Right renal pelvis (tissue), 4 donors: ENCODE data around the gene PRKG1. TPM values are rescaled to one million over a fixed set of nuclear protein-coding genes. Genes with fewer than 3 reads are reported as not detected.

Experiments used
- DNase-seq, 4 donors: peaks; one replicate each; pipeline ENCODE4 v3.0.0-alpha.2; 2013; ENCODE audit warnings: low read depth in 4 of 4, low spot score in 3 of 4, missing footprints in 1 of 4
- polyA plus RNA-seq, 4 donors: library from polyadenylated mRNA; unstranded; fragments of 120-200 nt; gene quantifications; one replicate each; pipeline ENCODE4 v1.2.1, GENCODE V29; 2013; ENCODE audit not compliant: insufficient read length in 4 of 4

Gene PRKG1
- polyA plus RNA-seq, 4 donors: 13.3 to 16.0 (median 14.3) TPM

DNA sequence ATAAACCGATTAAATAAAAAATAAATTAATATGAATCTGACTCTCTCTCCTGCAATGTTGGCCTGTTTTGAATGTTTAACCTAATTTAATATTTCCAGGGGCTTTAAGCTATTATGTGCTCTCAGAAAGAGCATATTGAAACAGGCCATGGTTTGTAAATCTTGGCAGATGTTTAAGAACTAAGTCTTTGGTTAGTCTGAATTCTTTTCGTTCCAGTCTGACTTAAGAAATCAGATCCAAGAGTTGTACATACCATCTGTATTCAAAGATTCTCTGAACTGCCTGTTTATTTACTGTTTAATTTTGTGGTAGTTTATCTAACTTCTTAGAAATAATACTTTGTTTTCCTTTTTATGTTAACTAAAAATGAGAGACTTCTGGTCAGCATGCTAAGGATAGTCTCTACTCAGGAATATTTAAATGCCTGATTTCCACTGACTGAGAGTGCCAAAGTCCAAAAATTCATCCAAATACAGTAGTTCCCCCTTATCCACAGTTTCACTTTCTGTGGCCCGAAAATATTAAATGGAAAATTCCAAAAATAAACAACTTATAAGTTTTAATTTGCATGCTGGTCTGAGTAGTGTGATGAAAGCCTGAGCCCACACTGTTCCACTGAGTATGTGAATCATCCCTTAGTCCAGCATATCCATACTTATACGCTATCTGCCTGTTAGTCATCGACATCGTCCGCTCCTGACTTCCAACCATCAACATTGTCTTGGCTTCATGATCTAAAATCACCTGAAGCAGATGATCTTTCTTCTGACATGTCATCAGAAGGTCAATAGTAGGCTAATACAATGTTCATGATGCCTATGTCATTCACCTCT, 863.2 kb downstream of the PRKG1 start:
- no peak for DNase-seq

DNA sequence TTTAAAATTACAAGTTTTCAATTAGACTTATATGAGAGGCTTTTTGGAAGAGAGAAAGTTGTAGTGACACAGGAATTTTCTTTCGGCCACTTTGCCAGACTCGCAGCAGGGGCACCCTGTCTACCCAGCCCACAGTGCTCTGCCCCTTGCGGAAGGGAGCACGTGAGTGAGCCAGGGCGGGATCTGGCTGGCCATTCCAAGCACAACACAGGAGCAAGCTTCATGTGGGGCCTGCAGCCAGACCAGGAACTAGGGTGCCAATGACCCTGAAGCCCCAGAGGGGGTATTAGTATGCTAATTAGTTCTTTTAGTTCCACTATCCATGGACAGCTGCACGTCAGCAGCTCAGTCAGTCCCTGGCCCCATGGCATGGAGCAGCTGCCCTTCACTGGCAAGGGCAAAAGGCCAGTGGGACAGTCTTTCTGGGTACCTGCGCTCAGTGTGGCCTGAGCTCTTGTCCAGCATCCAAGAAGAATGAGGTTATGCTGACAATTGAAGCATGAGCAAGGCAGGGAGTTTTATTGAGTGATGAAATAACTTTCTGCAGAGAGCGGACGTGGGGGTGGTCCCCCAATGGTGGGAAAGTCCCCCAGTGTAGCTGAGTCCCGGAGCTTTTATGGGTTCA, 876.2 kb downstream of the PRKG1 start:
- no peak for DNase-seq

DNA sequence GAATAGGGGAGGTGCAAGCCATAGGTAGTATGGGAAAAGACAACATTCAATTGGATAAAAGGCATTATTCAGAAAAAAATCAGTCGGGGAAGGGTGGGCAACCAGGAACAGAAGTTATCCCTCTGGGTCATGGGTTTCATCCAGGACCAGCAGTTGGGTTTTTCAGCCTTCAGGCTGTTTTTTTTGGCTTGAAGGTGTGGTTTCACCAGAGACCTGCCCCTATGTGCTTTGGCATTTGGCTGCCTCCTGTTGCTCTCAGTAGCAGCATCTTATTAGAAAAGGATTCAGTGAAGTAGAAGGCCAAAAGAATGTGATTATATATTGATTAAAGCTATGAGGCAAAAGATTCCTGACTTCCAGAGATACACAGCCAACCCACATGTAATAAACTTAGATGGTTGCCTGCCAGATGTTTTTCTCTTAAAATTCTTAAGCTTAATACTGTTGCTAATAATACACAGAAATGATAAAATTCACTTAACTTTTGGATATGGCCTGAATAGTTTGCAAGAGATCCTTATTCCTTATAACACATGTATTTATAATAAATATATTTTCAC, 876.8 kb downstream of the PRKG1 start:
- DNase-seq: no peak

DNA sequence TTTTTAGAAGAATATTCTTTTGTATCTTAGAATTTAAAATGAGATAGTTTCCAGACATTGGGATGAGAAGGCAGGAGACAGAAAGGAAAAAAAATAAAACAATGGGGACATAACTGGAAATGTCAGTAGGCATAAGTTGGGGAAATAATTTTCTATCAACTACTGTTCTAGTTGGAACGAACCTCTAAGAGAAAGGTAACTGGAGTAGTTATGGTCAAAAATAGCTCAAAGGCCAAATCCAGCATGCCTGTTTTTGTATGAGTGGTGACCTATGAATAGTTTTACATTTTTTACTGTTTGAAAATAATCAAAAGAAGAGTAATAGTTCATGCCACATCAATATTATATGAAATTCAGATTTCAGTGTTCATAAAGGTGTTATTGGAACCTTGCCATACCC, 877.3 kb downstream of the PRKG1 start:
- no peak for DNase-seq

DNA sequence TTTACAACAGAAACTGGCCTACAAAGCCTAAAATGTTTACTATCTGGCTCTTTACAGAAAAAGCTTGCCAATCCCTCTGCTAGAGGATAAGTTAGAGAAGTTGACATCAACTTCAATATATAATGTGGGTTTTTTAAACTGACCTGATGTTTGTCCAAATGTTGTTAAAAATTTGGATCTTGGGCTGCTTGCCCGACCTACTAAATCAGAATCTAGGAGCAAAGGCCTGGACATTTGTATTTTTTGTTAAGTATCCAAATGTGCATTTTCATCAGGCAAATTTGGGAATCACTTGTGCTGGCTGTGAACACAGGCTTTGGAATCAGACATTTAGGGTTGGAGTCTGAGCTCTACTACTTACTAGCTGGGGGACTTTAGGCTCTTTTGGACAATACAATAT, 877.8 kb downstream of the PRKG1 start:
- peak in 1 of 4 donors; percentile 31 for DNase-seq

DNA sequence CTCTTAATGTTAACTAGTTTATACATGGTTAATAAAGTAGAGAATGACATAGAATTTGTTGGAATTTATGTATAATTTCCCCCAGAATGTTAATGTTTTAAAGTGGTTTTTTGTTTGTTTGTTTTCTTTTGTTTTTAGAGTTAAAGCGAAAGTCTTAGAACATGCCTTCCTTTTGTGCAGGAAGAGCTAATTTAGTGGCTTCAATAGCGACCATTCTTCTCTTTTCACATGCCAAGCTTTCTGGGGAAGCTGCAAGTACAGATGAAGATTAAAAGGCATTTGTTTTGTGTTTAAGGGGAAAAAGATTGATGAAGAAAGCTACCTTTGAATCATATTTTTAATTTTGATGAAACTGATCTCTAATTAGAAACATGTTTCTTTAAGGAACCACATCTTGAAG, 881.4 kb downstream of the PRKG1 start:
- no peak for DNase-seq

DNA sequence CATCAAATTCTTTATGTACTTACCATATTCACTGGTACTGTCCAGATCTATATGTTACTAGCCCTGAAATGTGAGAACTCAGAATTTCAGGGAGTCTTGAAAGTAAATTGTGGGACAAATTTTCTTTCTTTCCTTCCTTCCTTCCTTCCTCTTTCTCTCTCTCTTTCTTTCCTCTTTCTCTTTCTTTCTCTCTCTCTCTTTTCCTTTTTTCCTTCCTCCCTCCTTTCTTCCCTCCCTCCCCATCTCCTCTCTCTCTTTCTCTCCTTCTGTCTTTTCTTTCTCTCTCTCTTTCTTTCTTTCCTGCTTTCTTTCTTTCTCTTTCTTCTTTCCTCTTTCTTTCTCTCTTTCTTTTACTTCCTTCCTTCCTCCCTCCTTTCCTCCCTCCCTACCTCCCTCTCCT, 882.5 kb downstream of the PRKG1 start:
- no peak for DNase-seq

DNA sequence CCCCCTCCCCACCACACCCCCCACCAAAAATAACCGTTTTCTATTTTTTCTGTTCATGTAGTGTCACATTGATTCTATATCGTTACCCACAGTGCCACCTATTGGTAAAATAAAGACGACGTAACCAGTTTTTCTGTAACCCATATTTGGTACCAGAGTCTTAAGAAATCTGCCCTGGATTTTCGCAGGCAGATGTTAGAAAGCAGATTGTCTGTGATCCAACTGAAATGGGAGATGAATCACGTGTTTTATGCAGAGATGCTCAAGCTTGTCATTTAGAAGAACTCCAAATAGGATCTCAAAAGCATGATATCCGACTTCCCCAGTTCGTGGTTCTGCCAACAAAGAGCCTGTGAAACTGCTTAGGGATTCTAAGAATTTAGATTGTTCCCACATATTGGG, 886.2 kb downstream of the PRKG1 start:
- peak in 2 of 4 donors; percentile 30 to 36 for DNase-seq

DNA sequence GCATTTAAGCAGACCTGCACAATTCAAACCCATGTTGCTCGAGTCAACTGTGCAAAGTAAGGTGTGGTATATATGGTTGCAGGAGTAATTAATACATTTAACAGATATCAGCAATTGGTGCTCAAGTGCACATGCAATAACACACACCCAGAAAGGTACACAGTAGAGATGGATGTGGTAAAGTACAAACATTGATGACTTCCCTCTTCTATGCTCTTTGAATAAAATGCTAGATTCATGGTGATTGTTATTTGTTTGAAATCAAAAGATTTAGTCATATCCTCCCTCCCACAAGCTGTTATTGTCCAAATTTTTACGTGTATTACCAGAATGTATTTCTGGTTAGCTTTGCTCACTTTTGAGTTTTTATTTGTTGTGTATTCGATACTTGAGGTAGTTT, 887.1 kb downstream of the PRKG1 start:
- no peak for DNase-seq

DNA sequence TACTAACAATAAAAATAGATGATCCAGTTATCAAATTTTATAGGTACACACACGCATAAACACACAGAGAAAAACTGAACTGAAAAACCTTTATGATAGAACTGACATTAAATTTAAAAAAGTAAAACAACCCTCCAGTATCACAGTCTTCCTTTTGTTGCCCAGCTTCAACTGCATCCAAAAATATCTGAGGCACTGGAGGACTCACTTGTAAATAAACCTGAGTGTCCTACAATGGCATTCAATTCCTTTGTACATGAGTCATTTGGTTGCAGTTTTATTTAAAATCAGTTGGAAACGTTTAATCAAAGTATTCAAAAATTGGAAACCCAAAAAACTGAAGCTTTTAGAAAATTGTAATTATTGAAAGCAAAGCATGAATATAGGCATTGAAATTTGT, 890.3 kb downstream of the PRKG1 start:
- no peak for DNase-seq

DNA sequence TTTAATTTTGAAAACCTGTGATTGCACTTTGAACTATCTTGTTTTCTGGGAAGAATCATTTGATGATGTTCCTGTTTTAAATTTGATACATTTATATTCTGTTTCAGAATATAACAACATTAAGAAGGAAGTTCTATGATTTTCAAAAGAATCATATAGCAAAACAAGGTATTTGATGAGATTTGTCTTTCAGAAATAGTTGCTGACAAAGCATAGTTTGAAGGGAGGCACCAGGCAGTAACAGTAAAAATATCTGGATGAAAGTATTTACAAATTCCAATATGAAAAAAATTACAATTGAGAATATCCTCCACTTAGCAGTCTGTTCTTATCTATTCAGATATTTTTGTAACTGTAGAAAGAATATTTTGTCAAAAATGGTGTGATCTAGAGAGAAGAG, 891.2 kb downstream of the PRKG1 start:
- DNase-seq: no peak

DNA sequence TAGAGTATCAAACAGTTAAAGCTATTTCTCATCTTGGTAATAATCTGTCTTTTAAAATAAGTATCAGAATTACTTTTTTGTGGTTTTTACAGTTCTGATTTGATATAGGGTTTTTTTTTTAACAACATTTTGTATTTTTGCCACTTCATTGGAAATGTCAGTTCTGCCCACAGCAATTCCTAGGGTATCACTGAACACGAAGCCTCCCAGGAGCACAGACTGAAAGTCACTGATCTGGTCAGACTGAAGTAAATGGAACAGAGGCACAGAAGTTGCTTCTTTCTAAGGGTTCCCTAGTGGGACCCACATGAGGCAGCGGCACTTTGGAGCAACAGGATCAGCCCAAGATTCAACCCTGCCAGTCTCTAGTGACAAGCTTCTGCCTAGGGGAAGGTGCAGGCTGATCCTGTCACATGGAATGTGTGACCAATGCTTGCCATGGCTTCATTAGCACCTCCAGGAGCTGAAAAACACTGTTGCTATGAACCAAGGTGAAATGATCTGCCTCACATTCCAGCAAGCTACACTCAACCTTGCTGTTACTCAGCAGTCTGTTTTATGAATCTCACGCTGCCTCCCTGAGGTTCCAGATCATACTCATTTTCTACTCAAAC, 898.6 kb downstream of the PRKG1 start:
- DNase-seq: no peak

DNA sequence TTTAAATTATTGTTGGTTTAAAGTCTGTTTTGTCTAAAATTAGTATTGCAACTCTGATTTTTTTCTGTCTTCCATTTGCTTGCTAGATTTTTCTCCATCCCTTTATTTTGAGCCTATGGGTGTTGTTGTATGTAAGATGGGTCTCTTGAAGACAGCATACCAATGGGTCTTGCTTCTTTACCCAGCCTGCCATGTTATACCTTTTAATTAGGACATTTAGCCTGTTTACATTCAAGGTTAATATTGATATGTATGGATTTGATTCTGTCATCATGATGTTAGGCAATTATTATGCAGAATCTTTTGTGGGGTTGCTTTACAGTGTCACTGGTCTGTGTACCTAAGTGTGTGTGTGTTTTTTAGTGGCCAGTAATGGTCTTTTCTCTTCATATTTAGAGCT, 906.5 kb downstream of the PRKG1 start:
- DNase-seq: no peak

DNA sequence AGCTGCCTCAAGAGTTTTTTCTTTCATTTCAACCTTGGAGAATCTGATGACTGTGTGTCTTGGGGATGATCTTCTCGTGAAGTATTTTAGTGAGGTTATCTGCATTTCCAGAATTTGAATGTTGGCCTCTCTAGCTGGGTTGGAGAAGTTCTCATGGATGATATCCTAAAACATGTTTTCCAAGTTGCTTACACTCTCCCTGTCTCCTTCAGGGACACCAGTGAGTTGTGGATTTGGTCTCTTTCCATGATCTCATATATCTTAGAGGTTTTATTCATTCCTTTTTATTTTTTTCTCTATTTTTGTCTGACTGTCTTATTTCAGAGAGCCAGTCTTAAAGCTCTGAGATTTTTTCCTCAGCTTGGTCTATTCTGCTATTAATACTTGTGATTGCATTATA, 907.4 kb downstream of the PRKG1 start:
- no peak for DNase-seq

DNA sequence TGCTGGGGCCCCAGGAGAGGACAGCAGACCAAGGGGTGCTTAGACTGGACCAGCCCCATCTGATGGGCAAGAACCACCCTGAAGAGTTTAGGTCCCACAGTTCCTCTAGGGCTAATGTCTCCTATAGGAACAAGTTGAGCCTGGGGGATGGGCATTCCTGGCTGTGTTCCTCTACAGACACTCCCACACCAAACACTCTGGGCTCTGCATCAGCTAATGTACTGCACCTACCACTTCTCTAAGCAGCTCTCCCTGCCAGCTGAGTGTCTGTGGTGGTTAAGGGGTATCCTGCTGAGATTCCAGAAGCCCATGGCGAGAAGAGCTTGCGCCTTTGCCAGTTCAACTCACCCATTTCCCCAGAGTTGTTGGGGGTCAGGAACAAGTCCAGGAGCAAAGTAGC, 909.2 kb downstream of the PRKG1 start:
- DNase-seq: no peak

DNA sequence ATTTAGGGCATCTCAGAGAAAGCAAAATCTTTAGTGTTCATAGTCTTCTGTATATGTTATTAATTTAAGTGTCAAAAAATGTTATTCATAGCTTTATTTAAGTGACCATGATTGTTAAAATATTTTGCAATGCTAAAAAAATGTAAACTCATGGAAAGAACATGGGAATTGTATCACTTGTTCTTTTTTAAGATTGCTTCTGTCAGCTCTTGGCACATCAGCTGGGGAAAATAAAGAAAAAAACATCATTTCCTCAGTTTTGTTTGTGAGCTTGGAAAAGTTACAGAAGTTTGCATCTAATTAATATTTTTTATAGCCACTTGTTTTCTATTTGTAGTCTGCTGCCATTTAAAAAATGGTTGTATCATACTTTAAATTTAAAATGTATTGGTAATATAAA, 911.0 kb downstream of the PRKG1 start:
- DNase-seq: no peak

DNA sequence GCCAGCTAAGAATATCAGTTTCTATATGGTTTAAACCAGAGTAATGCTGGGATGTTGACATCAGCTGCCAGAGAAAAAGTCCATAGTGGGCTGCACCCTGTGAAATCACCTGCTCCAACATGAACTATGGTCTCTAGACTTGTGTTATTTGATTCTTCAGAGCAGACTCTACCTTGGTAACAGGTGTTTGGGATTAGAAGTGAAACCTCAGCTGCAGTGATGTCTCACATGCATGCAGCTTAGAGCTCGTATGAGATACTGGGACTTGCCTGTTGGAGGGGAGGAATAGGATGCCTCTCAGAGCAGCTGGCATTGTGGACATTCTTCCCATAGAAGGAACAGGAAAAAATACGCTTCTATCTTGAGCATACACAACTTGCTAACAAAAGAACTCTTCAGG, 912.2 kb downstream of the PRKG1 start:
- no peak for DNase-seq

DNA sequence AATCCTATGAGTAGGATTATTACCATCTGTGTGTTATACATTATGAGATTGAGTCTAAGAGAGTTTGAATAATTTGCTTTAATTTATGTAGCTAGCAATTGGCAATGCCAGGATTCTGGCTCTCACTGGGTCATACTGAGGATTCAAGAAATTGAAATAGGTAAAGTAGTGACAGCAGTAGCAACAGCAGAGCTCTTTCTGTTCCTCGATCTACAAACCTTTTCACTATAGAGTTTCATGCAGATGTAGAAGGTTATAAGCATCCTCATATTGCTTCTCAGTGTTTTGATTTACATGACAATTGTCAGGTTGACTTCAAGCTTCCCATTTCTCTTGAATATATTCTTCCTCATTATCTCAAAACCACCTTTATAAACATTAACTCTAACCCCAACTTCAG, 919.2 kb downstream of the PRKG1 start:
- DNase-seq: no peak

DNA sequence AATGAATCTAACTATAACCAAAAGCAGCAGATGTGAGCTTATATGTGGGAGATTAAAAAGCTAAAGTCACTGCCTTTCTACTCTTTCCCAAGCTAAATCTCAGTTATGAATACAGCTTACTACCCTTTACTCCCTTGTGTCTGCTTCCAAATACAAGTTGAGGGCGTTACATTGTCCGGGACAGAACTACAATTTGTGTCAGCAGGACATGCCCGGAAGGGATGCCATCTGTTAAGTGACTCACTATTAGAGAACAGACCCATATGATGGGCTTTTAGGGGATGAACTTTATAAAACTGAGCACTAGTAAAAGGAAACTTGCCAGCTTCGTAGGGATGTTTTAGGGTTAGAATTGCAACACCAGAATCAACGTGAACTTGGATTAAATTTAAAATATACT, 924.8 kb downstream of the PRKG1 start:
- no peak for DNase-seq

DNA sequence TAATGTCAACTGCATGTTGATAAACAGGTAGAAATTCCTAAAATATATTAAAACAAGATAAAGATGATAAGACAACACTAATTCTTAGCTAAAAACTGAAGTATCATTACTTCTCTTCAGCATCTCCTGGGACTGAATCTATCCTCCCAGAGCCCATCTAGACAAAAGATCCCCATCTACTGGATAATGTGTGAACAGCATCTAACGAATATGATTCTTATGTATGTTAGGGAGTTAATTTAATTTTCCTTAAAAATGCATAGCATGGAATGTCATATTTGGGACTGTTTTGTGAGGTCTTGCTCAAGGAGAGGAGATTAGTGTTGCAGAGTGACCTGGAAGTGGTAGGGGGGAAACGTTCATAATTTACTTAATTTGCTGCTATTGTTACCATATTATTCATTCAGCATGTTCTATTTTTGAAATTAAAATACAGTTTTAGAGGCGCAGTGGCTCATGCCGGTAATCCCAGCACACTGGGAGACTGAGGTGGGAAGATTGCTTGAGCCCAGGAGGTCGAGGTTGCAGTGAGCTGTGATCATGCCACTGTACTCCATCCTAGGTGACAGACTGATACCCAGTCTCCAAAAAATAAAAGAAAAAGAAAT, 930.2 kb downstream of the PRKG1 start:
- no peak for DNase-seq

DNA sequence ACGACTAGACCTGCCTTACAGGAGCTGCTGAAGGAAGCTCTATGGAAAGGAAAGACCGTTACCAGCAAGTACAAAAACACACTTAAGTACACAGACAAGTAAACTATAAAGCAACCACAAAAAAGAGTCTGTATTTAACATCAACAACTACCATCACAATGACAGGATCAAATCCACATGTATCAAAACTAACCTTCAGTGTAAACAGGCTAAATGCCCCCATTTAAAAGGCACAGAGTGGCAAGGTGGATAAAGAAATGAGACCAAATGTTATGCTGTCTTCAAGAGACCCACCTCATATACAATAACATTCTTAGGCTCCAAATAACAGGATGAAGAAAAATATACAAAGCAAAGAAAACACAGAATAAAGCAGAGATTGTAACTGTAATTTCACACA, 932.8 kb downstream of the PRKG1 start:
- DNase-seq: no peak
